ACHN (cell line): ENCODE measurements around the gene DCAKD.

Experiments
- DNase-seq: peaks from one replicate; pipeline ENCODE4 v3.0.0-alpha.2; 2015
- in situ Hi-C: cut with HindIII; loops from 2 replicates; pipeline ENCODE4 v1.10.0; 2017; ENCODE audit warnings: low sequenced_read_pairs, low pct_ligation_motif_present, low pct_unique_long_range_greater_than_20kb

The DCAKD gene

GRCh38 chr17:45036691-45037090, 14.7 kb downstream of the DCAKD start:
- in situ Hi-C loops = no loop called here

GRCh38 chr17:45035848-45036247, 15.6 kb downstream of the DCAKD start:
- in situ Hi-C loops = no loop called here
- no peak for DNase-seq

More at GRCh38 chr17:45036691-45037090, 14.7 kb downstream of the DCAKD start:
- no peak for DNase-seq

GRCh38 chr17:45034599-45034998, 16.8 kb downstream of the DCAKD start:
- in situ Hi-C loops = no loop called here
- DNase-seq = no peak

- in situ Hi-C loops = no loop called here
Measured at GRCh38 chr17:45032174-45032541, 19.3 kb downstream of the DCAKD start.

GRCh38 chr17:45031231-45032173, 19.9 kb downstream of the DCAKD start:
- no peak for DNase-seq
- in situ Hi-C loops = no loop called here

More at GRCh38 chr17:45032174-45032541, 19.3 kb downstream of the DCAKD start:
- DNase-seq = no peak

- in situ Hi-C loops = no loop called here
- DNase-seq = no peak
Measured at GRCh38 chr17:45030733-45031132, 20.7 kb downstream of the DCAKD start.

GRCh38 chr17:45029758-45030423, 21.5 kb downstream of the DCAKD start:
- in situ Hi-C loops = loop anchor here (10.0 kb wide), 1 partner anchor 95 kb away; no protein-coding TSS in a partner anchor
- DNase-seq = no peak

GRCh38 chr17:45029096-45029495, 22.3 kb downstream of the DCAKD start:
- in situ Hi-C loops = loop anchor here (10.0 kb wide), 1 partner anchor 96 kb away; no protein-coding TSS in a partner anchor
- DNase-seq = no peak

- in situ Hi-C loops = loop anchor here (10.0 kb wide), 1 partner anchor 102 kb away; no protein-coding TSS in a partner anchor
Measured at GRCh38 chr17:45022655-45023339, 28.6 kb downstream of the DCAKD start.

GRCh38 chr17:45022288-45022648, 29.2 kb downstream of the DCAKD start:
- no peak for DNase-seq
- in situ Hi-C loops = loop anchor here (10.0 kb wide), 1 partner anchor 103 kb away; no protein-coding TSS in a partner anchor

More at GRCh38 chr17:45022655-45023339, 28.6 kb downstream of the DCAKD start:
- DNase-seq = no peak

GRCh38 chr17:45021607-45022287, 29.7 kb downstream of the DCAKD start:
- in situ Hi-C loops = loop anchor here (10.0 kb wide), 1 partner anchor 103 kb away; no protein-coding TSS in a partner anchor
- peak; percentile 73 for DNase-seq

- in situ Hi-C loops = loop anchor here (10.0 kb wide), 1 partner anchor 104 kb away; no protein-coding TSS in a partner anchor
- peak; percentile 48 for DNase-seq
Measured at GRCh38 chr17:45020354-45021138, 30.9 kb downstream of the DCAKD start.

- in situ Hi-C loops = no loop called here
- DNase-seq = peak; percentile 62
Measured at GRCh38 chr17:45018848-45019711, 32.4 kb downstream of the DCAKD start.

GRCh38 chr17:45018514-45018847, 33.0 kb downstream of the DCAKD start:
- in situ Hi-C loops = no loop called here
- no peak for DNase-seq

- in situ Hi-C loops = no loop called here
- peak; percentile 32 for DNase-seq
Measured at GRCh38 chr17:45016823-45017222, 34.6 kb downstream of the DCAKD start.

GRCh38 chr17:45016237-45016636, 35.2 kb downstream of the DCAKD start:
- in situ Hi-C loops = no loop called here
- no peak for DNase-seq
